ES-I3 (cell line): Measurements from ENCODE around the gene AXIN1.
"Not testable (repeated sequence)": the region's sequence is repeated elsewhere in the genome, so short reads cannot be mapped to it uniquely, and the experiment has no call there.

Experiments used
- H3K36me3 ChIP-seq: 2 replicates; pipeline ENCODE4 v1.6.1; 2013; ENCODE audit warnings: mild to moderate bottlenecking, low read length, control low read depth, moderate library complexity; ENCODE audit not compliant: insufficient read depth
- H3K4me1 ChIP-seq: 2 replicates; pipeline ENCODE4 v1.6.1; 2013; ENCODE audit warnings: mild to moderate bottlenecking, control low read depth, low read length; ENCODE audit not compliant: insufficient read depth
- H3K9ac ChIP-seq: 2 replicates; pipeline ENCODE4 v1.6.1; 2013; ENCODE audit warnings: low read depth, mild to moderate bottlenecking, low read length, moderate library complexity
- H3K9me3 ChIP-seq: 2 replicates; pipeline ENCODE4 v1.6.1; 2013; ENCODE audit warnings: mild to moderate bottlenecking, low read length, moderate library complexity; ENCODE audit not compliant: control insufficient read depth, insufficient read depth

Gene AXIN1

GRCh38 chr16:341974-342336 is 10.6 kb downstream of the AXIN1 start:
- not testable (repeated sequence) for H3K9ac ChIP-seq, H3K4me1 ChIP-seq, H3K36me3 ChIP-seq, H3K9me3 ChIP-seq

GRCh38 chr16:341095-341973 is 11.2 kb downstream of the AXIN1 start:
- H3K4me1 ChIP-seq, H3K9me3 ChIP-seq, H3K9ac ChIP-seq, H3K36me3 ChIP-seq: not testable (repeated sequence)

GRCh38 chr16:340370-341091 is 12.0 kb downstream of the AXIN1 start:
- Histone ChIP-seq H3K9ac (no peak overlapping the region), H3K36me3 (peaks cover 8% of the 10 kb centered on the region), H3K9me3 (no peaks in the 10 kb centered on the region), H3K4me1 (no peaks in the 10 kb centered on the region)

GRCh38 chr16:339680-340079 is 12.8 kb downstream of the AXIN1 start:
- H3K4me1 ChIP-seq, result no peaks in the 10 kb centered on the region
- no peak overlapping the region for H3K9ac ChIP-seq

GRCh38 chr16:337975-338575 is 14.4 kb downstream of the AXIN1 start:
- no peaks in the 10 kb centered on the region for H3K9me3 ChIP-seq
- 0 out of 2 replicates have a peak, but pooled peaks cover 3% of the 10 kb centered on the region for H3K36me3 ChIP-seq
- no peak overlapping the region for H3K9ac ChIP-seq
- H3K4me1 ChIP-seq, result no peaks in the 10 kb centered on the region

More at GRCh38 chr16:339680-340079, 12.8 kb downstream of the AXIN1 start:
- no peaks in the 10 kb centered on the region for H3K9me3 ChIP-seq
- peaks cover 5% of the 10 kb centered on the region; the same call in 1 of the 2 replicates for H3K36me3 ChIP-seq

- Histone ChIP-seq H3K4me1 (no peaks in the 10 kb centered on the region), H3K36me3 (no peaks in the 10 kb centered on the region), H3K9me3 (no peaks in the 10 kb centered on the region), H3K9ac (no peak overlapping the region)
These were observed 15.1 kb downstream of the AXIN1 start for GRCh38 chr16:337437-337836.

GRCh38 chr16:336269-336668 is 16.3 kb downstream of the AXIN1 start:
- Histone ChIP-seq H3K9ac (no peak overlapping the region), H3K4me1 (peaks cover 3% of the 10 kb centered on the region; the same call in 1 of the 2 replicates), H3K36me3 (no peaks in the 10 kb centered on the region), H3K9me3 (no peaks in the 10 kb centered on the region)

- not testable (repeated sequence) for H3K9me3 ChIP-seq, H3K9ac ChIP-seq, H3K4me1 ChIP-seq, H3K36me3 ChIP-seq
These were observed 17.5 kb downstream of the AXIN1 start for GRCh38 chr16:334861-335632.

- H3K9me3 ChIP-seq, H3K36me3 ChIP-seq, H3K4me1 ChIP-seq, H3K9ac ChIP-seq: not testable (repeated sequence)
These were observed 18.2 kb downstream of the AXIN1 start for GRCh38 chr16:334164-334832.

- Histone ChIP-seq H3K9me3 (no peaks in the 10 kb centered on the region), H3K9ac (no peak overlapping the region), H3K4me1 (peaks cover 3% of the 10 kb centered on the region; the same call in 1 of the 2 replicates), H3K36me3 (no peaks in the 10 kb centered on the region)
These were observed 19.0 kb downstream of the AXIN1 start for GRCh38 chr16:333406-334094.

- H3K9ac ChIP-seq, H3K9me3 ChIP-seq, H3K36me3 ChIP-seq, H3K4me1 ChIP-seq: not testable (repeated sequence)
These were observed 21.2 kb downstream of the AXIN1 start for GRCh38 chr16:331181-331814.

GRCh38 chr16:330741-331140 is 21.8 kb downstream of the AXIN1 start:
- H3K9me3 ChIP-seq, result no peaks in the 10 kb centered on the region
- H3K4me1 ChIP-seq, result peaks cover 4% of the 10 kb centered on the region; the same call in 1 of the 2 replicates
- no peak overlapping the region for H3K9ac ChIP-seq
- no peaks in the 10 kb centered on the region for H3K36me3 ChIP-seq
